Measurements from ENCODE around the gene RAB1A.

The RAB1A gene

DNA sequence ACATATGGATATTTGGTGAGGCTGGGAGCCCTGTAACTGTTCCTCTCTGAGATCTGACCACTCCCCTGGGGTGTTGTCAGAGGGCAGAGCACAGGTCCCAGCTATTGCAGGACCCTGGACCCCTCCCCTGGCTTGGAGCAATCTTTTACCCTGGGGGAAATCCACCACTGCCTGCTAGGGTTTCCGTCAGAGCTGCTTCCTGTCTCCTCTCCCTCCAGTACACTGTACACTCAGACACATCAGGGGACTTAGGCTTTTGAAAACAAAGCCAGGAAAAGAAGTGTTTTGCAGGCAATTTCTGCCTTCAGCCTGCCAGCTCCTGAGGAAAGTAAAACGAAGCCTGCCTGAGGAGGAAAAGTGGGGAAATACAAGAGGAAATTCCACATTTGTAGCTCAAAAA is 86.9 kb downstream of the RAB1A start:
- H3K4me3 ChIP-seq (ENCODE audit: low read length), result no peak overlapping the region
- DNase-seq (ENCODE audit: low read depth), result no peak
- H3K27me3 ChIP-seq (replicated peaks; ENCODE audit: control insufficient read depth, insufficient read depth, low read length), result no peaks in the 10 kb centered on the region
- no peak overlapping the region for H3K9ac ChIP-seq (ENCODE audit: low read length)
- H3K36me3 ChIP-seq (ENCODE audit: control insufficient read depth, insufficient read depth, low read length, severe bottlenecking), result no peaks in the 10 kb centered on the region
- H3K4me1 ChIP-seq (ENCODE audit: control insufficient read depth, insufficient read depth, low read length), result peaks cover 15% of the 10 kb centered on the region
- peaks cover 15% of the 10 kb centered on the region for H3K9me3 ChIP-seq (ENCODE audit: control insufficient read depth, low read length)

GRCh38 chr2:65040400-65041261 is 89.3 kb downstream of the RAB1A start:
- Histone ChIP-seq H3K36me3 (ENCODE audit: control insufficient read depth, insufficient read depth, low read length, severe bottlenecking) (no peaks in the 10 kb centered on the region), H3K4me3 (ENCODE audit: low read length) (peak overlapping the region; percentile 62), H3K9ac (ENCODE audit: low read length) (peak overlapping the region; percentile 37), H3K9me3 (ENCODE audit: control insufficient read depth, low read length) (peaks cover 11% of the 10 kb centered on the region), H3K4me1 (ENCODE audit: control insufficient read depth, insufficient read depth, low read length) (peaks cover 8% of the 10 kb centered on the region), H3K27me3 (replicated peaks; ENCODE audit: control insufficient read depth, insufficient read depth, low read length) (no peaks in the 10 kb centered on the region)
- DNase-seq (ENCODE audit: low read depth), result peak; percentile 95

DNA sequence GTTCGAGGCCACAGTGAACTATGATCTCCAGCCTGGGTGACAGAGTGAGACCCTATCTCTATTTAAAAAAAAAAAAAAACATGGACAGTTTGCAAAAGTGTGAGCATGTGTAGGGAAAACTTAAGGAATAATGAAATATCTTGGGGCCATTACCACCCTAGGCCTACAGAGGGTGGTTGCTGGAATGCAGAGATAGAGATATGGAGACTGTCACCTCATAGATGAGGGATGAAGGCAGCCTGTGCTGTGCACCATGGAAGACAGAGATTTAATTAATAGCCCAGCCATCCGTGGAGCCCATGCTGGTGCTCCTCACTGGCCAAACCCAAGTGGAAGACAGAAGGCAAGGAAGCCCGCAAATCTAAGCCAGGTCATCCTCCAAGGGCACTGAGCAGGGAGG is 90.3 kb downstream of the RAB1A start:
- Histone ChIP-seq H3K9ac (ENCODE audit: low read length) (no peak overlapping the region), H3K4me3 (ENCODE audit: low read length) (no peak overlapping the region), H3K27me3 (replicated peaks; ENCODE audit: control insufficient read depth, insufficient read depth, low read length) (no peaks in the 10 kb centered on the region), H3K9me3 (ENCODE audit: control insufficient read depth, low read length) (peaks cover 11% of the 10 kb centered on the region), H3K36me3 (ENCODE audit: control insufficient read depth, insufficient read depth, low read length, severe bottlenecking) (no peaks in the 10 kb centered on the region), H3K4me1 (ENCODE audit: control insufficient read depth, insufficient read depth, low read length) (peaks cover 4% of the 10 kb centered on the region)
- no peak for DNase-seq (ENCODE audit: low read depth)

- Histone ChIP-seq H3K4me1 (ENCODE audit: control insufficient read depth, insufficient read depth, low read length) (peaks cover 4% of the 10 kb centered on the region), H3K36me3 (ENCODE audit: control insufficient read depth, insufficient read depth, low read length, severe bottlenecking) (no peaks in the 10 kb centered on the region), H3K4me3 (ENCODE audit: low read length) (no peak overlapping the region), H3K27me3 (replicated peaks; ENCODE audit: control insufficient read depth, insufficient read depth, low read length) (no peaks in the 10 kb centered on the region), H3K9ac (ENCODE audit: low read length) (no peak overlapping the region), H3K9me3 (ENCODE audit: control insufficient read depth, low read length) (no peaks in the 10 kb centered on the region)
- no peak for DNase-seq (ENCODE audit: low read depth)
These were observed 92.7 kb downstream of the RAB1A start for GRCh38 chr2:65037178-65037577.

Data from adipocyte (in vitro differentiated cells).